HepG2 (cell line): ENCODE measurements around the gene RASIP1. TPM values are rescaled to one million over a fixed set of nuclear protein-coding genes. Genes with fewer than 3 reads are reported as not detected.

ENCODE experiments used
- ATAC-seq: fragments of 200-7000 bp; cut with Tn5 transposase; 3 replicates; pipeline ENCODE4 v1.9.1; 2020; ENCODE audit warnings: mild to moderate bottlenecking, moderate library complexity
- BruUV-seq: library from RNA; stranded (reverse); fragments of 400-500 nt; replicated peaks from 2 replicates; lab custom pipeline; 2021; lab: Mats Ljungman, UMichigan
- CTCF ChIA-PET: fragments of 300-600 bp; formaldehyde crosslinking; extraction: SDS; loops from one replicate; lab custom pipeline; 2021; ENCODE audit warnings: low total read pairs, inconsistent platforms, low intra/inter-chr PET ratio; lab: Yijun Ruan, JAX
- POLR2A ChIA-PET: fragments of 350-600 bp; sonication (Branson Sonifier 250); formaldehyde crosslinking; loops from one replicate; lab custom pipeline; 2020; ENCODE audit warnings: antibody characterized with exemption, inconsistent platforms; lab: Yijun Ruan, JAX
- DNase-seq: peaks from one replicate; pipeline ENCODE4 v3.0.0-alpha.2; 2015; ENCODE audit warnings: low spot score
- FAIRE-seq: peaks from 3 replicates; lab custom pipeline; 2011; peaks lifted over from hg19 to GRCh38; lab: Jason Lieb, UNC
- H2AFZ ChIP-seq: one replicate; pipeline ENCODE4 v1.6.1; 2011; ENCODE audit warnings: low read length, inconsistent platforms
- H3K27ac ChIP-seq: fragments of 300-600 bp; 3 replicates; pipeline ENCODE4 v1.8.0; 2011; ENCODE audit warnings: mixed run types, mild to moderate bottlenecking, mixed read lengths, low read length, inconsistent platforms; ENCODE audit not compliant: insufficient read depth; ENCODE audit errors: extremely low read length
- H3K27me3 ChIP-seq, 2 experiments: fragments of 200-600 bp in 1 of 2; 2 replicates in 1 of 2; 3 replicates in 1 of 2; pipeline versions ENCODE4 v1.6.0 to v1.8.0; 2011; ENCODE audit warnings: low read length in 2 of 2, mild to moderate bottlenecking in 2 of 2, moderate library complexity in 2 of 2, inconsistent platforms in 1 of 2; ENCODE audit not compliant: insufficient read depth in 2 of 2, control insufficient read depth in 1 of 2
- H3K36me3 ChIP-seq, 2 experiments: fragments of 200-600 bp in 1 of 2; replicated peaks in 1 of 2; 2 replicates in 1 of 2; 3 replicates in 1 of 2; pipeline versions ENCODE4 v1.5.1 to v1.8.0; 2011; ENCODE audit warnings: low read length in 2 of 2, inconsistent platforms in 1 of 2; ENCODE audit not compliant: insufficient read depth in 2 of 2, control insufficient read depth in 1 of 2
- H3K4me1 ChIP-seq: 2 replicates; pipeline ENCODE4 v1.5.1; 2012; ENCODE audit warnings: low read length, inconsistent platforms; ENCODE audit not compliant: insufficient read depth
- H3K4me2 ChIP-seq: 2 replicates; pipeline ENCODE4 v1.6.0; 2011; ENCODE audit warnings: low read depth, low read length, inconsistent platforms
- H3K4me3 ChIP-seq, 3 experiments: fragments of 200-600 bp in 1 of 3; sonication (generic), shearing (Covaris generic) in 1 of 3; replicated peaks in 1 of 3; 2 replicates each; pipeline ENCODE4 v1.5.1; 2011 to 2016; ENCODE audit warnings: low read length in 3 of 3, inconsistent platforms in 2 of 3, low read depth in 2 of 3, mild to moderate bottlenecking in 2 of 3, control low read depth in 1 of 3, mixed read lengths in 1 of 3; ENCODE audit not compliant: insufficient read depth in 1 of 3
- H3K79me2 ChIP-seq: one replicate; pipeline ENCODE4 v1.6.1; 2011; ENCODE audit warnings: low read length, inconsistent platforms; ENCODE audit not compliant: insufficient read depth
- H3K9ac ChIP-seq: 2 replicates; pipeline ENCODE4 v1.6.0; 2011; ENCODE audit warnings: mild to moderate bottlenecking, low read depth, low read length, inconsistent platforms; ENCODE audit not compliant: insufficient read depth
- H3K9me3 ChIP-seq: 2 replicates; pipeline ENCODE4 v1.5.1; 2012; ENCODE audit warnings: mild to moderate bottlenecking, low read length
- H4K20me1 ChIP-seq: 2 replicates; pipeline ENCODE4 v1.6.0; 2011; ENCODE audit warnings: inconsistent platforms, mild to moderate bottlenecking, low read length, moderate library complexity; ENCODE audit not compliant: insufficient read depth
- ARID5B ChIP-seq: IDR thresholded peaks from 2 replicates; pipeline ENCODE4 v1.4.0; 2020; ENCODE audit warnings: mild to moderate bottlenecking, missing genetic modification reagents
- BORCS8-MEF2B ChIP-seq: sonication (generic); formaldehyde crosslinking; IDR thresholded peaks from 2 replicates; pipeline ENCODE4 v1.8.0; 2022; ENCODE audit warnings: mild to moderate bottlenecking, missing genetic modification reagents
- GATAD2A ChIP-seq: IDR thresholded peaks from 2 replicates; pipeline ENCODE4 v1.6.1; 2016
- HIC2 ChIP-seq: sonication (generic); formaldehyde crosslinking; IDR thresholded peaks from 2 replicates; pipeline ENCODE4 v1.9.0; 2022; ENCODE audit warnings: low read depth, missing genetic modification reagents
- HNF4A ChIP-seq: sonication (generic); formaldehyde crosslinking; IDR thresholded peaks from 2 replicates; pipeline ENCODE4 v1.4.0; 2020; ENCODE audit warnings: missing genetic modification reagents
- IRF9 ChIP-seq: sonication (generic); formaldehyde crosslinking; IDR thresholded peaks from 2 replicates; pipeline ENCODE4 v1.8.0; 2022; ENCODE audit warnings: missing genetic modification reagents, mild to moderate bottlenecking, borderline replicate concordance
- KDM5B ChIP-seq: sonication (generic); formaldehyde crosslinking; IDR thresholded peaks from 2 replicates; pipeline ENCODE4 v1.4.0; 2020; ENCODE audit warnings: missing genetic modification reagents, mild to moderate bottlenecking, borderline replicate concordance
- KLF12 ChIP-seq: sonication (generic); formaldehyde crosslinking; IDR thresholded peaks from 2 replicates; pipeline ENCODE4 v1.4.0; 2020; ENCODE audit warnings: missing genetic modification reagents, borderline replicate concordance
- NAIF1 ChIP-seq: sonication (generic); formaldehyde crosslinking; IDR thresholded peaks from 2 replicates; pipeline ENCODE4 v1.5.0; 2020; ENCODE audit warnings: mild to moderate bottlenecking, missing genetic modification reagents, borderline replicate concordance
- PHF21A ChIP-seq: sonication (generic); formaldehyde crosslinking; IDR thresholded peaks from 2 replicates; pipeline ENCODE4 v1.5.0; 2020; ENCODE audit warnings: mild to moderate bottlenecking, missing genetic modification reagents
- SMARCC2 ChIP-seq: fragments of 450-650 bp; IDR thresholded peaks from 2 replicates; pipeline ENCODE4 v1.6.1; 2017; ENCODE audit warnings: antibody characterized with exemption, mild to moderate bottlenecking
- ZNF569 ChIP-seq: sonication (generic); formaldehyde crosslinking; IDR thresholded peaks from 2 replicates; pipeline ENCODE4 v1.5.0; 2020; ENCODE audit warnings: mild to moderate bottlenecking, missing genetic modification reagents, moderate library complexity, borderline replicate concordance
- ZNF674 ChIP-seq: sonication (generic); formaldehyde crosslinking; IDR thresholded peaks from 2 replicates; pipeline ENCODE4 v1.5.0; 2020; ENCODE audit warnings: low read depth, mild to moderate bottlenecking, missing genetic modification reagents
- ZNF746 ChIP-seq: sonication (generic); formaldehyde crosslinking; IDR thresholded peaks from 2 replicates; pipeline ENCODE4 v1.8.0; 2022; ENCODE audit warnings: mild to moderate bottlenecking, missing genetic modification reagents
- WGBS: methylation state at CpG from one replicate; pipeline ENCODE4 v1.1.6; 2017; ENCODE audit warnings: low lambda C conversion rate; 5-methylcytosine and 5-hydroxymethylcytosine counted together
- in situ Hi-C: cut with HindIII; loops from 2 replicates; pipeline ENCODE4 v1.10.0; 2017; ENCODE audit warnings: low pct_unique_long_range_greater_than_20kb; ENCODE audit not compliant: extremely low pct_ligation_motif_present
- intact Hi-C: fragments of 100-400 bp; cut with micrococcal nuclease; formaldehyde crosslinking; loops from one replicate; pipeline ENCODE4 v1.10.0; 2022; ENCODE audit not compliant: unreplicated experiment
- polyA plus RNA-seq, 8 experiments: library from polyadenylated mRNA; depleted of rRNA in 3 of 8; stranded (reverse) in 7 of 8; unstranded in 1 of 8; fragments of >200 nt; fragmentation: Illumina TruSeq in 4 of 8; extraction: Trizol in 4 of 8; gene quantifications; 2 replicates each; pipeline versions ENCODE4 v1.2.1 to v1.2.3, GENCODE V29; 2011 to 2016; ENCODE audit warnings: low read depth in 4 of 8, missing spikeins in 1 of 8, mixed read lengths in 1 of 8; ENCODE audit not compliant: insufficient read depth in 1 of 8
- total RNA-seq, 5 experiments: library from RNA; depleted of rRNA; stranded (reverse); fragments of >200 nt; fragmentation: Illumina TruSeq; extraction: Trizol; gene quantifications; 2 replicates each; pipeline ENCODE4 v1.2.3, GENCODE V29; 2016; ENCODE audit warnings: low read depth in 1 of 5

Gene RASIP1
- total and polyA plus RNA-seq, 2 of the 13 experiments (the other 11 are each of a cell fraction or from before 2014, with no cell fraction given) = 0.44 to 0.58 TPM

GRCh38 chr19:48681127-48681470 lies 59.3 kb downstream of the RASIP1 start (continued):
- no peak for TF ChIP-seq ZNF674 (CRISPR knock-in tag)
- TF ChIP-seq BORCS8-MEF2B (CRISPR knock-in tag) = peak; percentile 46; the same call in 1 of the 2 replicates

- Histone ChIP-seq H3K36me3 (no peaks in the 10 kb centered on the region), H3K4me3 (no peak overlapping the region), H2AFZ (no peak overlapping the region), H3K4me2 (peak overlapping the region; percentile 6; the same call in 1 of the 2 replicates), H3K27ac (no peak overlapping the region), H3K27me3 (0 out of 5 replicates have a peak, but pooled peaks cover 0 to 3% of the 10 kb centered on the region in 2 experiments), H3K9ac (no peak overlapping the region), H3K9me3 (no peaks in the 10 kb centered on the region), H3K4me1 (peaks cover 45% of the 10 kb centered on the region), H4K20me1 (no peaks in the 10 kb centered on the region), H3K79me2 (no peaks in the 10 kb centered on the region)
- CTCF ChIA-PET = no interaction called here
- BruUV-seq = no TSS peak
- DNase-seq (no peak), ATAC-seq (peak; percentile 52), FAIRE-seq (no peak)
- WGBS = 70% methylated on average over 25 of the region's 45 CpGs
- POLR2A ChIA-PET = interaction anchor here (1.4 kb wide), 1 partner anchor 14 kb away, joined by 4 read pairs; the partner anchor contains the start of gene FUT2
- in situ Hi-C loops = no loop called here
- intact Hi-C loops = loop anchor here (2.0 kb wide), 1 partner anchor 34 kb away; the partner anchor contains the start of gene CA11
- TF ChIP-seq ZNF746 = no peak
- peak; percentile 77 for TF ChIP-seq HNF4A
- TF ChIP-seq NAIF1 (CRISPR knock-in tag) = no peak
- 0 out of 2 replicates have a peak, but pooled peaks have one; percentile 32 for TF ChIP-seq GATAD2A (CRISPR knock-in tag)
- TF ChIP-seq SMARCC2 = no peak
- TF ChIP-seq ZNF569 (CRISPR knock-in tag) = no peak
- TF ChIP-seq ARID5B (CRISPR knock-in tag) = peak; percentile 41
- TF ChIP-seq KLF12 (CRISPR knock-in tag) = no peak
- peak; percentile 38; the same call in 1 of the 2 replicates for TF ChIP-seq PHF21A (CRISPR knock-in tag)
- TF ChIP-seq KDM5B (CRISPR knock-in tag) = 0 out of 2 replicates have a peak, but pooled peaks have one; percentile 15
- TF ChIP-seq IRF9 = no peak
- TF ChIP-seq HIC2 = peak; percentile 43; the same call in 1 of the 2 replicates
These were observed 59.8 kb downstream of the RASIP1 start for GRCh38 chr19:48680436-48681126.
